Endothelial cell (in vitro differentiated cells): ENCODE data around the gene YPEL2. TPM values are rescaled to one million over a fixed set of nuclear protein-coding genes. Genes with fewer than 3 reads are reported as not detected.

Experiments
- DNase-seq: peaks from one replicate; pipeline ENCODE4 v3.0.0; 2021; ENCODE audit warnings: low spot score
- H3K27ac Mint-ChIP-seq: one replicate; pipeline ENCODE4 v1.8.0; 2021; ENCODE audit warnings: mixed read lengths, inconsistent platforms; ENCODE audit not compliant: unreplicated experiment
- H3K27me3 Mint-ChIP-seq: one replicate; pipeline ENCODE4 v1.8.0; 2021; ENCODE audit warnings: mild to moderate bottlenecking, moderate library complexity, mixed read lengths, inconsistent platforms; ENCODE audit not compliant: unreplicated experiment
- H3K36me3 Mint-ChIP-seq: one replicate; pipeline ENCODE4 v1.8.0; 2021; ENCODE audit warnings: mild to moderate bottlenecking, low read depth, mixed read lengths, inconsistent platforms; ENCODE audit not compliant: unreplicated experiment
- H3K4me1 Mint-ChIP-seq: one replicate; pipeline ENCODE4 v1.8.0; 2021; ENCODE audit warnings: mild to moderate bottlenecking, mixed read lengths, inconsistent platforms; ENCODE audit not compliant: unreplicated experiment
- H3K4me3 Mint-ChIP-seq: one replicate; pipeline ENCODE4 v1.8.0; 2021; ENCODE audit warnings: mild to moderate bottlenecking, mixed read lengths, inconsistent platforms; ENCODE audit not compliant: unreplicated experiment
- H3K9me3 Mint-ChIP-seq: one replicate; pipeline ENCODE4 v1.8.0; 2021; ENCODE audit warnings: mixed read lengths, inconsistent platforms; ENCODE audit not compliant: unreplicated experiment
- CTCF ChIP-seq: fragments of 200-600 bp; sonication (generic); IDR thresholded peaks from one replicate; pipeline ENCODE4 v1.5.0; 2021; ENCODE audit warnings: antibody characterized with exemption; ENCODE audit not compliant: unreplicated experiment
- total RNA-seq: library from RNA; stranded (reverse); fragmentation: NEBNext Ultra II Directional; extraction: Animal tissue kit (Norgen Biotek cat#: 25700); gene quantifications from one replicate; pipeline ENCODE4 v1.2.1, GENCODE V29; 2021; ENCODE audit not compliant: unreplicated experiment

The YPEL2 gene
- total RNA-seq, 1 donor from 2014 or later, result 16.7 TPM

GRCh38 chr17:59397316-59398073 is 66.0 kb downstream of the YPEL2 start:
- Mint-ChIP-seq H3K9me3 (no peaks in the 10 kb centered on the region), H3K36me3 (peaks cover 36% of the 10 kb centered on the region), H3K27me3 (peaks cover 2% of the 10 kb centered on the region), H3K4me3 (no peak overlapping the region), H3K4me1 (no peaks in the 10 kb centered on the region), H3K27ac (no peak overlapping the region)
- no peak for DNase-seq
- no peak for TF ChIP-seq CTCF

GRCh38 chr17:59399914-59400313 is 68.5 kb downstream of the YPEL2 start:
- no peaks in the 10 kb centered on the region for H3K27me3 Mint-ChIP-seq
- no peaks in the 10 kb centered on the region for H3K4me1 Mint-ChIP-seq
- H3K27ac Mint-ChIP-seq, result no peak overlapping the region
- no peak overlapping the region for H3K4me3 Mint-ChIP-seq
- DNase-seq, result no peak
- TF ChIP-seq CTCF, result no peak
- no peaks in the 10 kb centered on the region for H3K9me3 Mint-ChIP-seq
- peaks cover 33% of the 10 kb centered on the region for H3K36me3 Mint-ChIP-seq

GRCh38 chr17:59400858-59401257 is 69.4 kb downstream of the YPEL2 start:
- Mint-ChIP-seq H3K27ac (no peak overlapping the region), H3K4me3 (no peak overlapping the region), H3K27me3 (no peaks in the 10 kb centered on the region), H3K9me3 (no peaks in the 10 kb centered on the region), H3K4me1 (no peaks in the 10 kb centered on the region), H3K36me3 (peaks cover 25% of the 10 kb centered on the region)
- TF ChIP-seq CTCF, result no peak
- DNase-seq, result no peak

GRCh38 chr17:59401274-59401673 is 69.8 kb downstream of the YPEL2 start:
- Mint-ChIP-seq H3K4me1 (no peaks in the 10 kb centered on the region), H3K27ac (no peak overlapping the region), H3K9me3 (no peaks in the 10 kb centered on the region), H3K4me3 (no peak overlapping the region), H3K36me3 (peaks cover 22% of the 10 kb centered on the region), H3K27me3 (no peaks in the 10 kb centered on the region)
- DNase-seq, result no peak
- TF ChIP-seq CTCF, result no peak

- no peaks in the 10 kb centered on the region for H3K9me3 Mint-ChIP-seq
- no peaks in the 10 kb centered on the region for H3K4me1 Mint-ChIP-seq
- H3K36me3 Mint-ChIP-seq, result peaks cover 19% of the 10 kb centered on the region
- H3K27ac Mint-ChIP-seq, result no peak overlapping the region
- H3K4me3 Mint-ChIP-seq, result no peak overlapping the region
- no peak for DNase-seq
- H3K27me3 Mint-ChIP-seq, result no peaks in the 10 kb centered on the region
- no peak for TF ChIP-seq CTCF
These were observed 70.3 kb downstream of the YPEL2 start for GRCh38 chr17:59401725-59402124.
